Thyroid gland (tissue), 4 donors: ENCODE results near the gene SH3RF1.

Experiments
- POLR2A ChIP-seq, 2 donors: fragments of 450-650 bp; IDR thresholded peaks; one replicate each; pipeline ENCODE4 v1.6.1; 2017; ENCODE audit warnings: antibody characterized with exemption in 2 of 2, mild to moderate bottlenecking in 2 of 2, moderate library complexity in 1 of 2
- TF ChIP-seq, protein P1 (sequence below), 6 experiments: fragments of 200-600 bp in 3 of 6; fragments of 450-650 bp in 3 of 6; sonication (generic) in 3 of 6; IDR thresholded peaks; one replicate each; pipeline ENCODE4 v1.5.1; 2016 to 2019; ENCODE audit warnings: antibody characterized with exemption in 6 of 6, mild to moderate bottlenecking in 2 of 6, inconsistent platforms in 1 of 6, moderate library complexity in 1 of 6

- TF ChIP-seq, protein P1, sequence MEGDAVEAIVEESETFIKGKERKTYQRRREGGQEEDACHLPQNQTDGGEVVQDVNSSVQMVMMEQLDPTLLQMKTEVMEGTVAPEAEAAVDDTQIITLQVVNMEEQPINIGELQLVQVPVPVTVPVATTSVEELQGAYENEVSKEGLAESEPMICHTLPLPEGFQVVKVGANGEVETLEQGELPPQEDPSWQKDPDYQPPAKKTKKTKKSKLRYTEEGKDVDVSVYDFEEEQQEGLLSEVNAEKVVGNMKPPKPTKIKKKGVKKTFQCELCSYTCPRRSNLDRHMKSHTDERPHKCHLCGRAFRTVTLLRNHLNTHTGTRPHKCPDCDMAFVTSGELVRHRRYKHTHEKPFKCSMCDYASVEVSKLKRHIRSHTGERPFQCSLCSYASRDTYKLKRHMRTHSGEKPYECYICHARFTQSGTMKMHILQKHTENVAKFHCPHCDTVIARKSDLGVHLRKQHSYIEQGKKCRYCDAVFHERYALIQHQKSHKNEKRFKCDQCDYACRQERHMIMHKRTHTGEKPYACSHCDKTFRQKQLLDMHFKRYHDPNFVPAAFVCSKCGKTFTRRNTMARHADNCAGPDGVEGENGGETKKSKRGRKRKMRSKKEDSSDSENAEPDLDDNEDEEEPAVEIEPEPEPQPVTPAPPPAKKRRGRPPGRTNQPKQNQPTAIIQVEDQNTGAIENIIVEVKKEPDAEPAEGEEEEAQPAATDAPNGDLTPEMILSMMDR (IDR thresholded peaks at IDR 0.05): no peak
- no peak for TF ChIP-seq POLR2A (IDR thresholded peaks at IDR 0.05)
Measured at GRCh38 chr4:169249214-169249973, 21.4 kb downstream of the SH3RF1 start.
